Activated CD8-positive, alpha-beta T cell treated with anti-CD3 and anti-CD28 coated beads for 36 hours (primary cell): ENCODE results near the gene HSBP1. TPM values are rescaled to one million over a fixed set of nuclear protein-coding genes. Genes with fewer than 3 reads are reported as not detected.

ENCODE experiments used
- ATAC-seq: fragments of 200-7000 bp; cut with Tn5 transposase; one replicate; pipeline ENCODE4 v1.10.0; 2021; ENCODE audit warnings: mild to moderate bottlenecking, moderate library complexity
- CTCF ChIA-PET: fragments of 350-600 bp; sonication (Branson Sonifier 250); formaldehyde crosslinking; loops from one replicate; lab custom pipeline; 2021; ENCODE audit warnings: antibody characterized with exemption; lab: Charles Lee
- POLR2A ChIA-PET: fragments of 350-600 bp; sonication (Branson Sonifier 250); formaldehyde crosslinking; loops from one replicate; lab custom pipeline; 2021; ENCODE audit warnings: antibody characterized with exemption; lab: Charles Lee
- DNase-seq: peaks from one replicate; pipeline ENCODE4 v3.0.0-alpha.2; 2020
- H3K27ac Mint-ChIP-seq: one replicate; pipeline ENCODE4 v1.8.0; 2021; ENCODE audit warnings: mild to moderate bottlenecking, mixed read lengths
- H3K27me3 Mint-ChIP-seq: one replicate; pipeline ENCODE4 v1.8.0; 2021; ENCODE audit warnings: mixed read lengths
- H3K36me3 Mint-ChIP-seq: one replicate; pipeline ENCODE4 v1.8.0; 2021; ENCODE audit warnings: low read depth, mixed read lengths
- H3K4me1 Mint-ChIP-seq: one replicate; pipeline ENCODE4 v1.8.0; 2021; ENCODE audit warnings: low read depth, mixed read lengths
- H3K4me3 Mint-ChIP-seq: one replicate; pipeline ENCODE4 v1.8.0; 2021; ENCODE audit warnings: mild to moderate bottlenecking, moderate library complexity, mixed read lengths
- H3K9me3 Mint-ChIP-seq: one replicate; pipeline ENCODE4 v1.8.0; 2021; ENCODE audit warnings: mixed read lengths
- CTCF ChIP-seq: fragments of 200-600 bp; IDR thresholded peaks from one replicate; pipeline ENCODE4 v1.8.0; 2022; ENCODE audit warnings: antibody characterized with exemption, mild to moderate bottlenecking
- intact Hi-C: fragments of 100-400 bp; cut with micrococcal nuclease; formaldehyde crosslinking; loops from one replicate; pipeline ENCODE4 v1.10.0; 2022
- total RNA-seq, 2 experiments: library from RNA; stranded (reverse); gene quantifications; one replicate each; pipeline ENCODE4 v1.2.3, GENCODE V29; 2021

The HSBP1 gene
- total RNA-seq, 2 experiments from 2014 or later: 68.2 to 71.8 TPM

GRCh38 chr16:83779886-83780285 lies 27.9 kb upstream of the HSBP1 start:
- no peak overlapping the region for H3K27ac Mint-ChIP-seq
- POLR2A ChIA-PET: no interaction called here
- H3K27me3 Mint-ChIP-seq: peaks cover 4% of the 10 kb centered on the region
- no peak overlapping the region for H3K4me3 Mint-ChIP-seq
- H3K36me3 Mint-ChIP-seq: no peaks in the 10 kb centered on the region
- DNase-seq: no peak
- CTCF ChIA-PET: no interaction called here
- TF ChIP-seq CTCF: no peak
- ATAC-seq: no peak
- H3K4me1 Mint-ChIP-seq: no peaks in the 10 kb centered on the region
- no peaks in the 10 kb centered on the region for H3K9me3 Mint-ChIP-seq
- intact Hi-C loops: no loop called here

- H3K4me1 Mint-ChIP-seq: no peaks in the 10 kb centered on the region
- no peak for ATAC-seq
- no peak for DNase-seq
- peaks cover 5% of the 10 kb centered on the region for H3K27me3 Mint-ChIP-seq
- no peaks in the 10 kb centered on the region for H3K36me3 Mint-ChIP-seq
- H3K4me3 Mint-ChIP-seq: no peak overlapping the region
- intact Hi-C loops: no loop called here
- no peaks in the 10 kb centered on the region for H3K9me3 Mint-ChIP-seq
- CTCF ChIA-PET: no interaction called here
- H3K27ac Mint-ChIP-seq: no peak overlapping the region
- POLR2A ChIA-PET: no interaction called here
- no peak for TF ChIP-seq CTCF
Measured at GRCh38 chr16:83785455-83785854, 22.3 kb upstream of the HSBP1 start.

GRCh38 chr16:83789642-83790401 lies 18.0 kb upstream of the HSBP1 start:
- intact Hi-C loops: no loop called here
- DNase-seq (no peak), ATAC-seq (no peak)
- no peaks in the 10 kb centered on the region for H3K36me3 Mint-ChIP-seq
- POLR2A ChIA-PET: no interaction called here
- peaks cover 10% of the 10 kb centered on the region for H3K27me3 Mint-ChIP-seq
- CTCF ChIA-PET: no interaction called here
- no peak overlapping the region for H3K27ac Mint-ChIP-seq
- no peak for TF ChIP-seq CTCF
- no peaks in the 10 kb centered on the region for H3K9me3 Mint-ChIP-seq
- H3K4me3 Mint-ChIP-seq: no peak overlapping the region
- peaks cover 7% of the 10 kb centered on the region for H3K4me1 Mint-ChIP-seq

GRCh38 chr16:83791916-83792315 lies 15.9 kb upstream of the HSBP1 start:
- no peak overlapping the region for H3K27ac Mint-ChIP-seq
- H3K4me1 Mint-ChIP-seq: peaks cover 7% of the 10 kb centered on the region
- H3K9me3 Mint-ChIP-seq: no peaks in the 10 kb centered on the region
- DNase-seq: no peak
- no peak overlapping the region for H3K4me3 Mint-ChIP-seq
- ChIA-PET POLR2A (no interaction called here), CTCF (no interaction called here)
- intact Hi-C loops: no loop called here
- H3K27me3 Mint-ChIP-seq: peaks cover 12% of the 10 kb centered on the region
- TF ChIP-seq CTCF: no peak
- ATAC-seq: no peak
- H3K36me3 Mint-ChIP-seq: no peaks in the 10 kb centered on the region

GRCh38 chr16:83792391-83792790 lies 15.4 kb upstream of the HSBP1 start:
- CTCF ChIA-PET: no interaction called here
- TF ChIP-seq CTCF: no peak
- no peak for ATAC-seq

More at GRCh38 chr16:83792391-83792790, 15.4 kb upstream of the HSBP1 start:
- intact Hi-C loops: no loop called here
- Mint-ChIP-seq H3K4me3 (no peak overlapping the region), H3K9me3 (no peaks in the 10 kb centered on the region), H3K27ac (no peak overlapping the region), H3K4me1 (peaks cover 7% of the 10 kb centered on the region), H3K27me3 (peaks cover 10% of the 10 kb centered on the region), H3K36me3 (no peaks in the 10 kb centered on the region)
- no peak for DNase-seq
- POLR2A ChIA-PET: no interaction called here
